A673 (cell line): ENCODE data around the gene WASF2. TPM values are rescaled to one million over a fixed set of nuclear protein-coding genes. Genes with fewer than 3 reads are reported as not detected.
A peak's percentile ranks its signal among the peaks of the same experiment; 100 is the strongest.
"Not testable (repeated sequence)": the region's sequence is repeated elsewhere in the genome, so short reads cannot be mapped to it uniquely, and the experiment has no call there.

Source experiments
- BruUV-seq: library from RNA; stranded (reverse); fragments of 400-500 nt; replicated peaks from 2 replicates; lab custom pipeline; 2021; lab: Mats Ljungman, UMichigan
- CTCF ChIA-PET: fragments of 300-600 bp; sonication (Branson Sonifier 250); formaldehyde crosslinking; loops from one replicate; lab custom pipeline; 2022; ENCODE audit warnings: antibody characterized with exemption; lab: Charles Lee
- POLR2A ChIA-PET: fragments of 300-600 bp; sonication (Branson Sonifier 250); formaldehyde crosslinking; loops from one replicate; lab custom pipeline; 2022; ENCODE audit warnings: antibody characterized with exemption; ENCODE audit not compliant: low non-redundant PET; lab: Charles Lee
- DNase-seq: peaks from one replicate; pipeline ENCODE4 v3.0.0-alpha.2; 2015; ENCODE audit warnings: low spot score
- H3K27ac ChIP-seq: fragments of 200-600 bp; sonication (generic); 2 replicates; pipeline ENCODE4 v1.5.1; 2016; ENCODE audit warnings: mixed run types, low read depth, mild to moderate bottlenecking, mixed read lengths, antibody characterized with exemption, low read length; ENCODE audit not compliant: poor library complexity, severe bottlenecking
- H3K27me3 ChIP-seq: fragments of 200-600 bp; sonication (generic); replicated peaks from 2 replicates; pipeline ENCODE4 v1.6.1; 2017; ENCODE audit warnings: mixed run types, low read depth, mild to moderate bottlenecking, mixed read lengths, antibody characterized with exemption, low read length; ENCODE audit not compliant: insufficient read depth, poor library complexity
- H3K36me3 ChIP-seq: fragments of 200-600 bp; sonication (generic); 2 replicates; pipeline ENCODE4 v1.6.1; 2016; ENCODE audit warnings: mixed run types, mild to moderate bottlenecking, mixed read lengths, antibody characterized with exemption, low read length; ENCODE audit not compliant: insufficient read depth, poor library complexity, severe bottlenecking
- H3K4me1 ChIP-seq: fragments of 200-600 bp; sonication (generic); 2 replicates; pipeline ENCODE4 v1.6.1; 2017; ENCODE audit warnings: mixed run types, mild to moderate bottlenecking, mixed read lengths, antibody characterized with exemption, low read length; ENCODE audit not compliant: insufficient read depth, poor library complexity, severe bottlenecking
- H3K4me3 ChIP-seq: fragments of 200-600 bp; sonication (generic); 2 replicates; pipeline ENCODE4 v1.5.1; 2016; ENCODE audit warnings: low read depth, mixed run types, mild to moderate bottlenecking, mixed read lengths, low read length; ENCODE audit not compliant: poor library complexity, severe bottlenecking
- H3K9me3 ChIP-seq: fragments of 200-600 bp; sonication (generic); 2 replicates; pipeline ENCODE4 v1.6.1; 2016; ENCODE audit warnings: mixed run types, low read depth, mild to moderate bottlenecking, mixed read lengths, antibody characterized with exemption, low read length; ENCODE audit not compliant: poor library complexity, severe bottlenecking
- EZH2 ChIP-seq: fragments of 200-600 bp; sonication (generic); IDR thresholded peaks from 2 replicates; pipeline ENCODE4 v1.6.1; 2017; ENCODE audit warnings: borderline replicate concordance, low read depth, mild to moderate bottlenecking, mixed read lengths, antibody characterized with exemption, low read length; ENCODE audit not compliant: poor library complexity, severe bottlenecking
- intact Hi-C: fragments of 100-400 bp; cut with micrococcal nuclease; formaldehyde crosslinking; loops from one replicate; pipeline ENCODE4 v1.10.0; 2022; ENCODE audit not compliant: unreplicated experiment
- total RNA-seq: library from RNA; stranded (reverse); gene quantifications from 2 replicates; pipeline ENCODE4 v1.2.3, GENCODE V29; 2021
- TF ChIP-seq, protein P1 (sequence below): fragments of 300-800, 200-600 bp; sonication (generic); conservative IDR thresholded peaks from 2 replicates; pipeline ENCODE4 v1.5.1; 2017; ENCODE audit warnings: low read depth, mild to moderate bottlenecking, antibody characterized with exemption, low read length, moderate library complexity, mixed read lengths

Gene WASF2
- total RNA-seq, 1 experiment from 2014 or later = 133 TPM

DNA sequence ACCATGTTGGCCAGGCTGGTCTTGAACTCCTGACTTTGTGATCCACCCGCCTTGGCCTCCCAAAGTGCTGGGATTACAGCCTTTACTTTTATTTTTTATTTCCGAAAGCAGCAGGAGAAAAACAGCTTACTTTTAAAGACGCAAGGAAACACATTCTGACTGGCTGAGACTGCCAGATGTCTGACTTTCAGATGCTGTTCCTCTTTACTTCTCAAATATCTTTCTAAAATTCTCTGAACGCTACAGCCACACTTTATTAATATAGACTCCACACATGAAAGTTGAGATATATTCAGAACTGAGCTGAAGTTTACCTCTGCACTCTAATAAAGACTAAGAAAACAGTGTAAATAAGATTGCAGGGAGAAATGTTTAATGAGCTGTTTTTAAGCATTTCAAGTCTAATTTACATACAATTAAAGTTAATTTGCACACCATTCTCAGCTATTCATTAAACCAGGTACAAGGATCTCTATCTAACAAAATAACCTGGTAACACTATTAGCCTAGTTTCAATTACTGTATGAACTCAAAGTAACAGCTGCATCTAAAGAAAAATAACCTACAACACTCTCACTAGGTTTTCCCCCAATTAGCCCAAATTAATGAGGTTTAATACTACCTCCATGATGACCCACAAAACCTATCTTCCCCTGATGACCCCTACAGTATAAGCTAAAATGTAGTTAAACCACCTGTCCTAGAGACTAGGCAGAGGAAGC is 24.9 kb downstream of the WASF2 start:
- Histone ChIP-seq H3K27me3 (no peaks in the 10 kb centered on the region), H3K9me3 (no peaks in the 10 kb centered on the region), H3K36me3 (peaks cover 3% of the 10 kb centered on the region), H3K27ac (no peak overlapping the region), H3K4me1 (peaks cover 8% of the 10 kb centered on the region), H3K4me3 (no peak overlapping the region)
- intact Hi-C loops = no loop called here
- TF ChIP-seq, protein P1, sequence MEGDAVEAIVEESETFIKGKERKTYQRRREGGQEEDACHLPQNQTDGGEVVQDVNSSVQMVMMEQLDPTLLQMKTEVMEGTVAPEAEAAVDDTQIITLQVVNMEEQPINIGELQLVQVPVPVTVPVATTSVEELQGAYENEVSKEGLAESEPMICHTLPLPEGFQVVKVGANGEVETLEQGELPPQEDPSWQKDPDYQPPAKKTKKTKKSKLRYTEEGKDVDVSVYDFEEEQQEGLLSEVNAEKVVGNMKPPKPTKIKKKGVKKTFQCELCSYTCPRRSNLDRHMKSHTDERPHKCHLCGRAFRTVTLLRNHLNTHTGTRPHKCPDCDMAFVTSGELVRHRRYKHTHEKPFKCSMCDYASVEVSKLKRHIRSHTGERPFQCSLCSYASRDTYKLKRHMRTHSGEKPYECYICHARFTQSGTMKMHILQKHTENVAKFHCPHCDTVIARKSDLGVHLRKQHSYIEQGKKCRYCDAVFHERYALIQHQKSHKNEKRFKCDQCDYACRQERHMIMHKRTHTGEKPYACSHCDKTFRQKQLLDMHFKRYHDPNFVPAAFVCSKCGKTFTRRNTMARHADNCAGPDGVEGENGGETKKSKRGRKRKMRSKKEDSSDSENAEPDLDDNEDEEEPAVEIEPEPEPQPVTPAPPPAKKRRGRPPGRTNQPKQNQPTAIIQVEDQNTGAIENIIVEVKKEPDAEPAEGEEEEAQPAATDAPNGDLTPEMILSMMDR = no peak
- no peak for TF ChIP-seq EZH2
- no peak for DNase-seq
- ChIA-PET CTCF (no interaction called here), POLR2A (no interaction called here)
- TSS peak; percentile 9 for BruUV-seq

DNA sequence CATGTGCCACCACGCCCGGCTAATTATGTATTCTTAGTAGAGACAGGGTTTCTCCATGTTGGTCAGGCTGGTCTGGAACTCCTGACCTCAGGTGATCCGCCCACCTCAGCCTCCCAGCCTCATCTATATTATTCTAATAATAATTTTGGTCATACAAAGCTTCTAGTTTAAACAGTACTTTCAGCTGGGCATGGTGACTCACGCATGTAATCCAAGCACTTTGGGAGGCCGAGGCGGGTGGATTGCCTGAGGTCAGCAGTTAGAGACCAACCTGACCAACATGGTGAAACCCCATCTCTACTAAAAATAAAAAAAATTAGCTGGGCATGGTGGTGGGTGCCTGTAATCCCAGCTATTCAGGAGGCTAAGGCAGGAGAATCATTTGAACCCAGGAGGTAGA is 26.1 kb downstream of the WASF2 start:
- H3K36me3 ChIP-seq, BruUV-seq, CTCF ChIA-PET, intact Hi-C loops, H3K9me3 ChIP-seq, H3K27me3 ChIP-seq, H3K27ac ChIP-seq, DNase-seq, H3K4me3 ChIP-seq: not testable (repeated sequence)
- H3K4me1 ChIP-seq = peaks cover 18% of the 10 kb centered on the region
- POLR2A ChIA-PET = interaction anchor here (0.6 kb wide), 1 partner anchor 47 kb away, joined by 3 read pairs; no protein-coding TSS in a partner anchor

DNA sequence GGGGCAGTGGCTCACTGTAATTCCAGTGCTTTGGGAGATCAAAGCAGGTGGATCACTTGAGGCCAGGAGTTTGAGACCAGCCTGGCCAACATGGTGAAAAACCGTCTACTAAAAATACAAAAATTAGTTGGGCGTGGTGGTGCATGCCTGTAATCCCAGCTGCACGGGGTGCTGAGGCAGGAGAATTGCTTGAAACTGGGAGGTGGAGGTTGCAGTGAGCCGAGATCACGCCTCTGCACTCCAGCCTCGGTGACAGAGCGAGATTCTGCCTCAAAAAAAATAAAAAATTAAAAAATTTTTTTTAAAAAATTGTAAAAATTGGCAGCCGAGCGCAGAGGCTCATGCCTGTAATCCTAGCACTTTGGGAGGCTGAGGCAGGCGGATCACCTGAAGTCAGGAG is 31.4 kb downstream of the WASF2 start:
- H3K36me3 ChIP-seq, intact Hi-C loops, DNase-seq, POLR2A ChIA-PET, CTCF ChIA-PET, BruUV-seq, H3K27ac ChIP-seq, H3K27me3 ChIP-seq, H3K9me3 ChIP-seq, H3K4me3 ChIP-seq: not testable (repeated sequence)
- peaks cover 18% of the 10 kb centered on the region for H3K4me1 ChIP-seq

DNA sequence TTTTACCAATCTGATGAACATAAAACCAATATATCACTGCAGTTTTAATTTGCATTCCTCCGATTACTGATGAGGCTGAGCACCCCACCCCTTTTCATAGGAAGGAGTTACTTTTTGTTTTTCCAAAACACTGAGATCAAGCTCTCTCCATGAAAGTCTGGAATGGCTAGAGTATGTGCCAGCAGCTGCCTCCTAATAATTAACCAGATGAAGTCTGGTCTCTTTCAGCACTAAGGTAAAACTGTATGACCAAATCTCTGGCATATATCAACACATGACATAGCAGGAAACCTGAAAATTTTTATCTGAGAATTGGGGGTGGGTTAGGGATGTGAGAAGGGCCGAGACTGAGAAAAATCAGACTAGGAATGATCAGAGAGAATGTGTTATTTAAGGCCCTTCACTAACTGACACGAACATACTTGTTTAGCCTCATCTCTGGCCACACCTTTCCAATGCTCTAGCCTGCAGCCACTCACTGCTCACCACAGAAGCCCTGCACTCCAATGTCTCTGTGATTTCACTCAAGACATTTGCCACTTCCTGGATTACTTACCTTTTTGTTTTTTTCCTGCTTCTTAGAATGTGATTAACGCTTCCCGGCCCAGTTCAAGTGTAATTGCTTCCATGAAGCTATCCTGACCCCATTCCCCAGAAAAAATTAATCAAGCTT is 34.7 kb downstream of the WASF2 start:
- no peak for TF ChIP-seq EZH2
- TF ChIP-seq, protein P1 = no peak
- Histone ChIP-seq H3K4me3 (no peak overlapping the region), H3K4me1 (peaks cover 26% of the 10 kb centered on the region), H3K9me3 (no peaks in the 10 kb centered on the region), H3K27me3 (no peaks in the 10 kb centered on the region), H3K27ac (no peak overlapping the region), H3K36me3 (no peaks in the 10 kb centered on the region)
- ChIA-PET CTCF (no interaction called here), POLR2A (no interaction called here)
- BruUV-seq = no TSS peak
- no peak for DNase-seq
- intact Hi-C loops = no loop called here
